Measurements from ENCODE around the gene RAPGEF5. TPM values are rescaled to one million over a fixed set of nuclear protein-coding genes. Genes with fewer than 3 reads are reported as not detected.

Gene RAPGEF5
- polyA plus RNA-seq, 1 donor (not counting 4 experiments of a cell fraction or from before 2014, with no cell fraction given), result 2.1 TPM

DNA sequence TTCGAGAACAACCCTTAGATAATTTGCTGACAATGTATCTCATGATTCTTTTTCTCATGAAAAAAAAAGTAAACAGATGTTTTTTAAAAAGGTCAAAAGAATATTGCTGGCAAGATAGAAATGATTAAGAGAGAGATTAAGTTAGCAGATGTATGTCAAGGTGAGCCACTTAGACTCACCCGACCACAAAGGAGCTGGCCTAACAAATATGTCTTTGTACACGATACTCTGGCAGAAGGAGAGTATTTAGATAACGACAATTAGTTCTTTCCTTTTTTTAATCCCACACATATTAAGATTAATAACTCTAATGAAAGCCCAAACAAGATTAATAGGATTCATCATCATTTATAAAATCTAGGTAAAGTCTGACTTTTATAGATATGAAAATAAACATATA lies 156.7 kb downstream of the RAPGEF5 start:
- Histone ChIP-seq H3K36me3 (ENCODE audit: control insufficient read depth in 2 of 2, extremely low read depth in 1 of 2, insufficient read depth in 2 of 2, low read length in 2 of 2) (no peaks in the 10 kb centered on the region), H3K79me2 (ENCODE audit: control insufficient read depth, insufficient read depth, low read length) (no peaks in the 10 kb centered on the region), H3K27me3 (ENCODE audit: control insufficient read depth, extremely low read depth, insufficient read depth, low read length) (no peaks in the 10 kb centered on the region), H2AFZ (ENCODE audit: control insufficient read depth, low read length) (no peak overlapping the region), H3K9me1 (ENCODE audit: control insufficient read depth, extremely low read depth, insufficient read depth, low read length) (no peaks in the 10 kb centered on the region), H3K9ac (ENCODE audit: control insufficient read depth, extremely low read depth, insufficient read depth, low read length) (no peak overlapping the region), H3K27ac (ENCODE audit: control insufficient read depth, insufficient read depth, low read length) (no peak overlapping the region), H3K9me3 (ENCODE audit: control insufficient read depth, low read depth, low read length) (no peaks in the 10 kb centered on the region), H3K4me1 (ENCODE audit: control insufficient read depth, extremely low read depth, insufficient read depth, low read length) (peaks cover 8% of the 10 kb centered on the region), H4K20me1 (ENCODE audit: control insufficient read depth, extremely low read depth, insufficient read depth, low read length) (no peaks in the 10 kb centered on the region), H3K4me2 (ENCODE audit: control insufficient read depth, extremely low read depth, insufficient read depth, low read depth, low read length) (no peak overlapping the region), H3K4me3 (ENCODE audit: control insufficient read depth in 2 of 3, extremely low read depth in 1 of 3, insufficient read depth in 2 of 3, low read depth in 1 of 3, low read length in 3 of 3) (no peak overlapping the region)
- TF ChIP-seq EZH2 (IDR thresholded peaks at IDR 0.05; ENCODE audit: low read length), result no peak
- TF ChIP-seq, protein P1, sequence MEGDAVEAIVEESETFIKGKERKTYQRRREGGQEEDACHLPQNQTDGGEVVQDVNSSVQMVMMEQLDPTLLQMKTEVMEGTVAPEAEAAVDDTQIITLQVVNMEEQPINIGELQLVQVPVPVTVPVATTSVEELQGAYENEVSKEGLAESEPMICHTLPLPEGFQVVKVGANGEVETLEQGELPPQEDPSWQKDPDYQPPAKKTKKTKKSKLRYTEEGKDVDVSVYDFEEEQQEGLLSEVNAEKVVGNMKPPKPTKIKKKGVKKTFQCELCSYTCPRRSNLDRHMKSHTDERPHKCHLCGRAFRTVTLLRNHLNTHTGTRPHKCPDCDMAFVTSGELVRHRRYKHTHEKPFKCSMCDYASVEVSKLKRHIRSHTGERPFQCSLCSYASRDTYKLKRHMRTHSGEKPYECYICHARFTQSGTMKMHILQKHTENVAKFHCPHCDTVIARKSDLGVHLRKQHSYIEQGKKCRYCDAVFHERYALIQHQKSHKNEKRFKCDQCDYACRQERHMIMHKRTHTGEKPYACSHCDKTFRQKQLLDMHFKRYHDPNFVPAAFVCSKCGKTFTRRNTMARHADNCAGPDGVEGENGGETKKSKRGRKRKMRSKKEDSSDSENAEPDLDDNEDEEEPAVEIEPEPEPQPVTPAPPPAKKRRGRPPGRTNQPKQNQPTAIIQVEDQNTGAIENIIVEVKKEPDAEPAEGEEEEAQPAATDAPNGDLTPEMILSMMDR (optimal IDR thresholded peaks at IDR 0.05 in 1 of 3, IDR thresholded peaks at IDR 0.05 in 1 of 3, conservative IDR thresholded peaks at IDR 0.05 in 1 of 3; ENCODE audit: extremely low read depth in 1 of 3, insufficient read depth in 2 of 3, low read length in 3 of 3), result no peak
- no peak for FAIRE-seq
- dilution Hi-C loops (cut with MboI; ENCODE audit: extremely low pct_ligation_motif_present, low sequenced_read_pairs), result no loop called here
- no peak for DNase-seq (ENCODE audit: low read depth, low spot score)

DNA sequence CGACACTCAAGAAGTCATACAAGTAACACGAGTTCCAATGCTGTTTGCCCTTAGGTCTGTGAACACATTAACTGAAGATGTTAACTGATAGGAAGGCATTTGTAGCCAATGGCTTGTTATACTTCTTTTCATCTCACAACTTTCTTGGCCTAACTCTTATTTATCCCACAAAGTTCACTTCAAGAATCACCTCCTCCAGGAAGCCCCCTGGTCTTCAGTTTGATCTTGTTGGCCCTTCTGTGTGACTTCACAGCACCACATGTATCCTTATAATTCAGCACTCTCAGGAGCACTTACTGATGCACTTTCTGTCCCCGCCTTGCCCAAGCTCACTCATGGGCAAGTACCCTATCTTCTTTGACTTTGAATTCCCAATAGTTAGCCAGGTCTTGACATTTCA lies 159.6 kb downstream of the RAPGEF5 start:
- no peaks in the 10 kb centered on the region for H3K36me3 ChIP-seq (ENCODE audit: control insufficient read depth in 2 of 2, extremely low read depth in 1 of 2, insufficient read depth in 2 of 2, low read length in 2 of 2)
- dilution Hi-C loops (cut with MboI; ENCODE audit: extremely low pct_ligation_motif_present, low sequenced_read_pairs), result no loop called here

More for the DNA sequence above, 159.6 kb downstream of the RAPGEF5 start:
- Histone ChIP-seq H2AFZ (ENCODE audit: control insufficient read depth, low read length) (no peak overlapping the region), H3K27me3 (ENCODE audit: control insufficient read depth, extremely low read depth, insufficient read depth, low read length) (no peaks in the 10 kb centered on the region), H3K9me1 (ENCODE audit: control insufficient read depth, extremely low read depth, insufficient read depth, low read length) (no peaks in the 10 kb centered on the region), H3K9ac (ENCODE audit: control insufficient read depth, extremely low read depth, insufficient read depth, low read length) (no peak overlapping the region), H3K4me3 (ENCODE audit: control insufficient read depth in 2 of 3, extremely low read depth in 1 of 3, insufficient read depth in 2 of 3, low read depth in 1 of 3, low read length in 3 of 3) (no peak overlapping the region), H3K4me2 (ENCODE audit: control insufficient read depth, extremely low read depth, insufficient read depth, low read depth, low read length) (no peak overlapping the region), H4K20me1 (ENCODE audit: control insufficient read depth, extremely low read depth, insufficient read depth, low read length) (no peaks in the 10 kb centered on the region), H3K27ac (ENCODE audit: control insufficient read depth, insufficient read depth, low read length) (no peak overlapping the region), H3K9me3 (ENCODE audit: control insufficient read depth, low read depth, low read length) (no peaks in the 10 kb centered on the region), H3K79me2 (ENCODE audit: control insufficient read depth, insufficient read depth, low read length) (no peaks in the 10 kb centered on the region), H3K4me1 (ENCODE audit: control insufficient read depth, extremely low read depth, insufficient read depth, low read length) (peaks cover 10% of the 10 kb centered on the region)
- TF ChIP-seq, protein P1 (optimal IDR thresholded peaks at IDR 0.05 in 1 of 3, IDR thresholded peaks at IDR 0.05 in 1 of 3, conservative IDR thresholded peaks at IDR 0.05 in 1 of 3; ENCODE audit: extremely low read depth in 1 of 3, insufficient read depth in 2 of 3, low read length in 3 of 3), result no peak
- no peak for TF ChIP-seq EZH2 (IDR thresholded peaks at IDR 0.05; ENCODE audit: low read length)
- FAIRE-seq (no peak), DNase-seq (ENCODE audit: low read depth, low spot score) (no peak)

All from keratinocyte (primary cell).